Caco-2 (cell line): ENCODE data around the gene MYO1E. TPM values are rescaled to one million over a fixed set of nuclear protein-coding genes. Genes with fewer than 3 reads are reported as not detected.

Experiments used
- BruUV-seq: library from RNA; stranded (reverse); fragments of 400-500 nt; replicated peaks from 2 replicates; lab custom pipeline; 2021; lab: Mats Ljungman, UMichigan
- CTCF ChIA-PET: fragments of 300-600 bp; sonication (Branson Sonifier 250); formaldehyde crosslinking; loops from one replicate; lab custom pipeline; 2022; ENCODE audit warnings: antibody characterized with exemption; lab: Charles Lee
- POLR2A ChIA-PET: fragments of 300-600 bp; sonication (Branson Sonifier 250); formaldehyde crosslinking; loops from one replicate; lab custom pipeline; 2022; ENCODE audit warnings: antibody characterized with exemption; lab: Charles Lee
- DNase-seq, 2 experiments: peaks; one replicate each; pipeline versions ENCODE4 v3.0.0 to v3.0.0-alpha.2; 2020 to 2022
- H3K27me3 ChIP-seq: replicated peaks from 2 replicates; pipeline ENCODE4 v1.6.0; 2011; ENCODE audit warnings: low read length; ENCODE audit not compliant: control insufficient read depth, insufficient read depth
- H3K36me3 ChIP-seq: 2 replicates; pipeline ENCODE4 v1.5.1; 2011; ENCODE audit warnings: low read length; ENCODE audit not compliant: control insufficient read depth, insufficient read depth
- H3K4me1 ChIP-seq: fragments of 250-450 bp; sonication (Bioruptor Pico); 2 replicates; pipeline ENCODE4 v1.5.1; 2020; ENCODE audit warnings: mild to moderate bottlenecking
- H3K4me3 ChIP-seq: 2 replicates; pipeline ENCODE4 v1.5.1; 2011; ENCODE audit warnings: low read depth, mild to moderate bottlenecking, control low read depth, low read length
- H3K9me3 ChIP-seq: fragments of 250-450 bp; sonication (Bioruptor Pico); 2 replicates; pipeline ENCODE4 v1.5.1; 2020; ENCODE audit warnings: mild to moderate bottlenecking, moderate library complexity
- H3K27ac Mint-ChIP-seq: one replicate; pipeline ENCODE4 v1.8.0; 2022; ENCODE audit warnings: mixed read lengths; ENCODE audit not compliant: unreplicated experiment
- H3K27me3 Mint-ChIP-seq: one replicate; pipeline ENCODE4 v1.8.0; 2022; ENCODE audit warnings: mixed read lengths; ENCODE audit not compliant: insufficient read depth, unreplicated experiment
- H3K36me3 Mint-ChIP-seq: one replicate; pipeline ENCODE4 v1.8.0; 2022; ENCODE audit warnings: mild to moderate bottlenecking, mixed read lengths; ENCODE audit not compliant: insufficient read depth, unreplicated experiment
- H3K4me1 Mint-ChIP-seq: one replicate; pipeline ENCODE4 v1.8.0; 2022; ENCODE audit warnings: low read depth, mixed read lengths; ENCODE audit not compliant: unreplicated experiment
- H3K4me3 Mint-ChIP-seq: one replicate; pipeline ENCODE4 v1.8.0; 2022; ENCODE audit warnings: mild to moderate bottlenecking, moderate library complexity, mixed read lengths; ENCODE audit not compliant: unreplicated experiment
- H3K9me3 Mint-ChIP-seq: one replicate; pipeline ENCODE4 v1.8.0; 2022; ENCODE audit warnings: mixed read lengths; ENCODE audit not compliant: unreplicated experiment
- intact Hi-C: fragments of 100-400 bp; cut with micrococcal nuclease; formaldehyde crosslinking; loops from one replicate; pipeline ENCODE4 v1.10.0; 2022; ENCODE audit not compliant: unreplicated experiment
- total RNA-seq: library from RNA; stranded (reverse); gene quantifications from 2 replicates; pipeline ENCODE4 v1.2.3, GENCODE V29; 2022
- TF ChIP-seq, protein P1 (sequence below), 2 experiments: fragments of 200-600 bp in 1 of 2; IDR thresholded peaks; 1 replicate in 1 of 2; 2 replicates in 1 of 2; pipeline versions ENCODE4 v1.5.1 to v1.8.0; 2011 to 2022; ENCODE audit warnings: antibody characterized with exemption in 1 of 2, control low read depth in 1 of 2, inconsistent platforms in 1 of 2, low read depth in 1 of 2, low read length in 1 of 2, mild to moderate bottlenecking in 1 of 2, moderate library complexity in 1 of 2; ENCODE audit not compliant: insufficient read depth in 1 of 2, severe bottlenecking in 1 of 2, unreplicated experiment in 1 of 2

The MYO1E gene
- total RNA-seq, 1 experiment from 2014 or later = 187 TPM

DNA sequence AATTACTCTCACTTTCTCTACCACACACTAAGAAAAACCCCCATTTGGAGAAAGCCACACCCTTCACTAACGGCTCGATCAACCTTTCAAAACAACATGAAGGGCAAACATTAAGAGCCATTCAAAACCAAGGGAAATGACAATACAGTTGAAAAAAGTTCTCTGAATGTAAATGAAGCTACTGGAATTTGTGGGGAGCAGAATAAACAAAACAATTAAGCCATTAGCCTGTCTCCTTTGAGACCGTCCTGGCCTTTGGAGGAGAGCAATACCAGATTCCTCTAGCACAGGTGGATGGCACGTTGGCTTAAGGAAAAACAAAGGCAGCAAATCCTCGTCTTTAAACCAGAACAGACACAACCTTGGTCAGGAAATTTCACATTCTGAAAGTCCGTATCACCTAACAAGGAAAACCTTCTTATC is 18.7 kb downstream of the MYO1E start:
- Mint-ChIP-seq H3K4me1 (peaks cover 26% of the 10 kb centered on the region), H3K27ac (no peak overlapping the region), H3K4me3 (no peak overlapping the region), H3K27me3 (no peaks in the 10 kb centered on the region), H3K9me3 (no peaks in the 10 kb centered on the region), H3K36me3 (peaks cover 9% of the 10 kb centered on the region)
- no peaks in the 10 kb centered on the region; the same call in 1 of the 2 replicates for H3K36me3 ChIP-seq
- H3K4me1 ChIP-seq = peaks cover 8% of the 10 kb centered on the region
- H3K9me3 ChIP-seq = no peaks in the 10 kb centered on the region
- DNase-seq = no peak
- TF ChIP-seq, protein P1, sequence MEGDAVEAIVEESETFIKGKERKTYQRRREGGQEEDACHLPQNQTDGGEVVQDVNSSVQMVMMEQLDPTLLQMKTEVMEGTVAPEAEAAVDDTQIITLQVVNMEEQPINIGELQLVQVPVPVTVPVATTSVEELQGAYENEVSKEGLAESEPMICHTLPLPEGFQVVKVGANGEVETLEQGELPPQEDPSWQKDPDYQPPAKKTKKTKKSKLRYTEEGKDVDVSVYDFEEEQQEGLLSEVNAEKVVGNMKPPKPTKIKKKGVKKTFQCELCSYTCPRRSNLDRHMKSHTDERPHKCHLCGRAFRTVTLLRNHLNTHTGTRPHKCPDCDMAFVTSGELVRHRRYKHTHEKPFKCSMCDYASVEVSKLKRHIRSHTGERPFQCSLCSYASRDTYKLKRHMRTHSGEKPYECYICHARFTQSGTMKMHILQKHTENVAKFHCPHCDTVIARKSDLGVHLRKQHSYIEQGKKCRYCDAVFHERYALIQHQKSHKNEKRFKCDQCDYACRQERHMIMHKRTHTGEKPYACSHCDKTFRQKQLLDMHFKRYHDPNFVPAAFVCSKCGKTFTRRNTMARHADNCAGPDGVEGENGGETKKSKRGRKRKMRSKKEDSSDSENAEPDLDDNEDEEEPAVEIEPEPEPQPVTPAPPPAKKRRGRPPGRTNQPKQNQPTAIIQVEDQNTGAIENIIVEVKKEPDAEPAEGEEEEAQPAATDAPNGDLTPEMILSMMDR (IDR thresholded peaks at IDR 0.05; ENCODE audit: insufficient read depth in 1 of 2, low read depth in 1 of 2, low read length in 1 of 2, severe bottlenecking in 1 of 2, unreplicated experiment in 1 of 2) = no peak
- H3K4me3 ChIP-seq = no peak overlapping the region
- no peaks in the 10 kb centered on the region for H3K27me3 ChIP-seq
- no TSS peak for BruUV-seq
- intact Hi-C loops = no loop called here
- ChIA-PET CTCF (no interaction called here), POLR2A (no interaction called here)

DNA sequence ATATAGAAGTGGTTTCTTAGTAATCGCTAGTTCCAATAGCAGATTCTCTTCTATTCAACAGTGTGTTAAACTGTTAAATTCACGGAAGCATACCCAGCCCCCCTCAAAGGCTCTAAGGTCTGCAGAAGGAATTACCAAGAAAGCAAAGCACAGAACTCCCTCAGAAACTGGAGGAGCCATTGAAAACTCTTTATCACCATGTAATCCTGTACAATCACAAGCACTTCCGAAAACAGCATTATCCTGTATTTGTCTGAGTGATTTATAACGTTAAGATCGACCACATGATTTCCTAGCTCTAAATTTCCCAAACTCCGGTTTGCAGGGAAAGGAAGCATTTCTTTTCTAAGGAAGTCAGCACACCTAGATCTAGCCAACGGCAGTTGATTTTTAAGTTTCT is 20.0 kb downstream of the MYO1E start:
- DNase-seq = no peak
- ChIA-PET CTCF (no interaction called here), POLR2A (no interaction called here)
- H3K4me1 ChIP-seq = peaks cover 8% of the 10 kb centered on the region
- H3K36me3 Mint-ChIP-seq = peaks cover 9% of the 10 kb centered on the region
- intact Hi-C loops = no loop called here
- TF ChIP-seq, protein P1 (IDR thresholded peaks at IDR 0.05; ENCODE audit: insufficient read depth in 1 of 2, low read depth in 1 of 2, low read length in 1 of 2, severe bottlenecking in 1 of 2, unreplicated experiment in 1 of 2) = no peak
- H3K27me3 ChIP-seq = no peaks in the 10 kb centered on the region
- H3K27ac Mint-ChIP-seq = no peak overlapping the region
- no peak overlapping the region for H3K4me3 ChIP-seq
- no TSS peak for BruUV-seq
- no peak overlapping the region for H3K4me3 Mint-ChIP-seq
- no peaks in the 10 kb centered on the region for H3K27me3 Mint-ChIP-seq
- H3K4me1 Mint-ChIP-seq = peaks cover 26% of the 10 kb centered on the region
- H3K36me3 ChIP-seq = no peaks in the 10 kb centered on the region; the same call in 1 of the 2 replicates
- no peaks in the 10 kb centered on the region for H3K9me3 ChIP-seq
- H3K9me3 Mint-ChIP-seq = no peaks in the 10 kb centered on the region

DNA sequence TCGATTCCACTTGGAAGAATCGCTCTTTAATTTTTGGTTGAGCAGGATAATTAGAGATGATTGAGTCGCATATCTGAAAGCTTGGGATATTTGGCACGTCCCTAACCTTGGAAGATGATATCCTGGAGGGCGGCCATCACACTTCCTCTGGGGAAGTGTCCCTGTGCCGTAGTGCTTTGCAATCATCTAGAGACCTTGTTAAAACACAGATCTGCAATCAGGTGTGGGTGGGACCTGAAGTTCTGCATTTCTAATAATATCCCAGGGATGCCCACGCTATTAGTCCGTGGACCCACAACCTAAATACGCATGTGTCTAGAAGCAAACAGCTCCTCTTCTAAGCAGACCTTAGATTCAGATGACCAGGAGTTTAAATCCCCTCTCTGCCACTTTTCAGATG is 20.5 kb downstream of the MYO1E start:
- ChIA-PET POLR2A (no interaction called here), CTCF (no interaction called here)
- peaks cover 8% of the 10 kb centered on the region for H3K4me1 ChIP-seq
- intact Hi-C loops = no loop called here
- BruUV-seq = no TSS peak
- Mint-ChIP-seq H3K36me3 (peaks cover 5% of the 10 kb centered on the region), H3K27ac (no peak overlapping the region), H3K4me3 (no peak overlapping the region), H3K9me3 (no peaks in the 10 kb centered on the region), H3K27me3 (no peaks in the 10 kb centered on the region), H3K4me1 (peaks cover 26% of the 10 kb centered on the region)
- no peaks in the 10 kb centered on the region; the same call in 1 of the 2 replicates for H3K36me3 ChIP-seq
- no peaks in the 10 kb centered on the region for H3K27me3 ChIP-seq
- TF ChIP-seq, protein P1 (IDR thresholded peaks at IDR 0.05; ENCODE audit: insufficient read depth in 1 of 2, low read depth in 1 of 2, low read length in 1 of 2, severe bottlenecking in 1 of 2, unreplicated experiment in 1 of 2) = no peak
- H3K4me3 ChIP-seq = no peak overlapping the region
- no peak for DNase-seq
- no peaks in the 10 kb centered on the region for H3K9me3 ChIP-seq
